ENCODE measurements around the gene NRXN2.

Gene NRXN2

DNA sequence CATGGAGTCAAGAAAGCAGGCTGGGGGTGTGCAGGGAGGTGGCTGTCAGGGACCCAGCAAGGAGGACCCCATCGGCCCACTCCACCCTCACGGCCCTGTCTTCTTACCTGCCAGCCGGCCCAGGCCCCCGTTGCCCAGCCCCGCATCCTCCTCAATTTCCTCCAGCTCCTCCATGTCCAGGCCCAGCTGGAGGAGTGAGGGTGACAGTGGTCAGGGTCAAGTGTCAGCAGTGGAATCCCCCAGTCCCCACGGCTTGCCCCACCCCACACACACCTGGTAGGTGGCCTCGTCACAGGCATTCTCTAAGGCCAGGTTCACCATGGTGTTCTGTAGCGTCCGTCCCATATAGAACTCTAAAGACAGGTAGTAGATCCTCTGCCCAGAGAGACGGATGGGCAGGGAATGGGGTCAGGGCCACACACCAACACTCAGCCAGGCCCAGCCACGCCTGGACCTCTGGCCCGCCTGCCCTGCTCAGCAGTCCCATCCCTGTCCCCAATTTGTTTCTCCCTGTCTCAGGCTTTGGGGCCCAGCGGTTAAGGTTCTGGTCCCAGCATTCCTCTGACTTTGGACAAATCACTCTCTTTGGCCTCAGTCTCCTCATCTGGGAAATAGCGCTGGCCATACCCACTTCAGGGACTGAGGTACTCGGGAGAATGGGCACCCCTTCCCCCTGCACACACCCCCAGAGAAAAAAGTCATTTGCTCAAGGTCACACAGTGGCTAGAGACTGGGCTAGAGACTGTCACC is 35.5 kb upstream of the NRXN2 start:
- DNase-seq: no peak

DNA sequence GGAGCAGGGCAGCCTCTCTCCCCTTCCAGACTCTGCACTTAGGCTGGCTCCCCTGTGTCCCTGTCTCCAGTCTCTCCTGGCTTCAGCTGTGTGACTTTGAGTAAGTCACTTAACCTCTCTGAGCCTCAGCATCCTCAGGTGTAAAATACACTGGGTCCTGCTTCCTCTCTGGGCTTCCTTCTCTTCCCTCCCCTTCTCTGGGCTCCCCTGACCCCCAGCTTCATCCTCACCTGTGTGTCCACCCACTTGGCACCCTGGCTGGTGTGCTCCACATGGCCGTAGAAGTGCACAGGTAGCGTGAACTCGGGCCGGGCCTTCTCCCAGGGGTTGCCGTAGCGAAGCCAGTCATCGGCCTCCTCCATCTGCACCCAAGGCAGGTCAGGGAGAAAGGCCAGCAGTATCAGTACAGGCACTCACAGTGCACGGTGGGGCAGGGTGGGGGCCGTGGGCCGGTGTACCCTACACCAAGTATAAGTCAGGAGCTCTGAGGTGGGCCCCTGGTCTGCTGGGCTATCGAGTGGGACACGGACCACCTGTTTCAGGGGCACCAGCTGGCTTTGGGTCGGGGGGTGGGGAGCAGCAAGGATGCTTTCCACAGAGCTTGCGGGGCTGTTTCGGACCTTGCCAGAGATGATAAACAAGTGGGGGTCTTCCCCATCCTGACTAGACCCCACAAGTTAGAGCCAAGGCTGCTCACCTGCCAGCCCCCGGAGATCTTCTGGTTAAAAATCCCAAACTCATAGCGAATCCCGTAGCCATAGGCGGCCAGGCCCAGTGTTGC is 34.7 kb upstream of the NRXN2 start:
- DNase-seq: no peak

DNA sequence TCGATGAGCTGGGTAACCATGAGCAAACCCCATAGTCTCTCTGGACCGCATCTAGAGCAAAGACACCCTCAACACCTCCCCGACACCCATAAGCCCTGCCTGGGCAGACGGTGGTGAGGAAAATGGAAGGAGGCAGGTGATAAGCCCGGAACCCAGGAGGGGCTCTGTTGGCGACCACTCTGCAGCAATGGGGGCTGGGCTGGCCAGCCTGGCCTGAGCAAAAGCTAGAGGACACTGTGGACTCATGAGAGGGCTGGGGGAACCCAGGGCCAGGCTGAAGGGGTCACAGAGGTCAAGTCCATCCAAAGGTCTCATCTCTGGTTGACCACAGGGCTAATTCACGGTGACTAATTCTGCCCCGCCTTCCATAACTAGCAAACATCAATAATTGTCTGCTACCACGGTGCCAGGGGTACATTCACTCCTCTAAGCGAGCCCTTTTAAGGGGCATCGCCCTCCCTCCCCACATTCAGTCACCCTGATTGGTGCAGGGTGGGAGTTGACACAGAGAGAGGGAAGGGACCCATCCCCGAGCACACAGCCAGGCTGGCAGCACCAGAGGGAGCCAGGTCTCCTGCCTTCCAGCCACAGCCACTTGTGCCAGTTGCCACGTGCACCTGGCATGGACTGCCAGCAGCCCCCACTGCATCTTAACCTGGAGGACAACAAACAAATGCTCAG is 32.8 kb upstream of the NRXN2 start:
- no peak for DNase-seq

DNA sequence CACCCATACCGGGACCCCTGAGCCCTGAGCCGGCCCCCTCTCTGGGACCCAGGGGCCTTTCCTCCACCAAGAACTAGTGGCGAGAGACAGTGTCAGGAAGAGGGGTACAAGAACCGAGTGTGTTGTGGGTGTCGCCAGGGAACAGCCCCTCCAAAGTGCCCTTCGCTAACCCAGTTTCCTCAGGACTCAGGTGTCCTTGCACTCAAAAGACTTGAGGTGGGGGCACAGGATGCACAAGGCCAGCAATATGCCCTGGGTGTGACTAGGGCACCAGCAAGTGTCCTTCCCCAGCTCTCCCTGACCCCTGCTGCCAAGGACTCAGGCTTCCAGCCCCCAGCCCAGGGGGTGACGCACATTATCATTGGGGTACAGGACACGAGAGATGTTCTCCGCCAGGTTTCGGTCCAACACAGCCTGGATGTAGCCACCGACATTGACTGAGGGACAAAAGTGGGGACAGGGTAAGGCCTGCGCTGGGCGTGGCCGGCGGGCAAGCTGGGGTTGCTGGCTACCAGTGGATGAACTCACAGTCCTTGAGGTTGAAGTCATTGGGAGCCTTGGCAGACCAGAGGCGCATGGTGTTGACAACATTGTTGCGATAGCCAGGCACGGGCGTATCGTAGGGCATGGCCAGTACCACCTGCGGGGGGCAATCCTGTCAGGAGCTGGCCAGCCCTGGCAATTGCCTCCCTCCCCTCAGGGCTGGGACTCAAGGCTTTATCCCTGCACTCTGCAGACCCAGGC is 32.1 kb upstream of the NRXN2 start:
- DNase-seq: no peak

DNA sequence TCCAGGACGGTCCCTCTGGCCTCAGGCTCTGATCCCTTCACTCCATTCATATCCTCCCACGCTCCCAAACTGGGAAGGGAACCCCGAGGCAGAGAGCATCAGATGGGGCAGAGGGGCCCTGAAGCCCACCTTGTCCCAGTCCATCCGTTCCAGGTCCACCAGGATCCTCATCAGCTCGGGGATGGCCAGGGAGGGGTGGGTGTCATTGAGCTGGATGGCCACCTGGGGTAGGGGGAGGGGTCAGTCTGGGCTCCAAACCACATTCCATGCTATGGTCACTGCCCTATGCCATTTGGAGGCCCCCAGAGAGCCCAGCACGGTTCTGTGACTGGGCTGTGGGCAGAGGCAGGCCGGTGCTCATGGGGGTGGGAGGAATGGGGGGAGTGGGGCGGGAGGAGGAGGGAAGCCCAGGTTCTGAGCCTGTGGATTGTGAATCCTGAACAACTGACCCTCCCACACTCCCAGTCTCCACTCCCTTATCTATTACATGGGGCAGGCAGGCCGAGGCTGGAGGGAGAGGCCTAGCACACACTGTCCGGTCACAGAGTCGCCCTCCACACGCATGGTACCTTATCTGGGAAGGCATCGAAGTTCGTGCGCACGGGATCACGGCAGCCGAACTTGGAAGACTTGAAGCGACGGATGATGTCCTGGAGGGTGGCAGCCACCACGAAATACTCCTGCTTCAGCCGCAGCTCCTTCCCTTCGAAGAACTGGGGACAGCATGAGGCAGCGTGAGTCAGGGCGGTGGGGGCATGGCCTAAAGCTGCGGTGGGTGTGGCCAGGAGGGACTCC is 31.3 kb upstream of the NRXN2 start:
- DNase-seq: no peak

DNA sequence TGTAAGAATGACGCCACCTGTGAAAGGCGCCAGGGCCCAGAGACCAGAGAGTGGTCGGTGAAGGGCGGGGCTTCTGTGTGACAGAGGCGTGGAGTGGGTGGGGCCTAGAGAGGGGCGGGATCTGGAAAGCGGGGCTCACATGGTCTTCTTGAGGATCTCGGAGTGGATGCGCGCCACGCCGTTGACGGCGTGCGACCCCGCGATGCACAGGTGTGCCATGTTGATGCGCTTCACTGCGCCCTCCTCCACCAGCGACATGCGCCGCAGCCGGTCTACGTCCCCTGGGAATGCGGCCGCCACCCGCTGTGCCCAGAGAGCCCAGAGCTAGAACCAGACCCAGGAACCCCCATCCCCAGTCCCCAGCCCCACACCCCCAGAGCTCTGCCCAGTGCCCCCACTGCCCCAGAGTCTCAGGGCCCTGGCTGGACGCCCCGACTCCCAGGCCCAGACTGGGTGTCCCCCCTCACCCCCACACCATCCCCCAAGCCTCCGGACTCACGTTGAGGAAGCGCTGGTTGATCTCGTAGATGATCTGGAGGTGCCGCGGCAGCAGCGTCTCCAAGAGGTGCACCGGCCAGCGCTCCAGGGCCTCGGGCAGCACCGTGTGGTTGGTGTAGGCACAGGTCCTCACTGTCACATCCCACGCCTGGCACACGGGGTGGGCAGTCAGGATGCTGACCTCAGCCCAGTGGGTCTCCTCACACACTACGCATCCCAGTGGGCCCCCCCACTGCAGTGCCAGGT is 30.6 kb upstream of the NRXN2 start:
- no peak for DNase-seq

DNA sequence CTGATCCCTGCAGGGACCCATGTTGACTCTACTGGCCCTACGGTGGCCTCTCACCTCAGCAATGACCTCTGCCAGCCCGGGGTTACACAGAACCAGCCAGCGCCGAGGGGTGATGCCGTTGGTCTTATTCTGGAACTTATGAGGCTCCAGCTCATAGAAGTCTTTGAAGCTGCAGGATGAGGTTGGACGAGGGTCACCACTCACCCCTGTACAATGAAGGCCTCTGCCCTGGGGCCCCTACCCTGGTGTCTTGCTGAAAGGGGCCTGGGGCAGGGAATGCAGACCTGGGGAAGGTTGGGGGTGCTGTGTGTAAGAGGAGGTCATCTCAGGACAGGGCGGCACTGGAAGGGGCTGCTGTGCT is 30.0 kb upstream of the NRXN2 start:
- DNase-seq: no peak

DNA sequence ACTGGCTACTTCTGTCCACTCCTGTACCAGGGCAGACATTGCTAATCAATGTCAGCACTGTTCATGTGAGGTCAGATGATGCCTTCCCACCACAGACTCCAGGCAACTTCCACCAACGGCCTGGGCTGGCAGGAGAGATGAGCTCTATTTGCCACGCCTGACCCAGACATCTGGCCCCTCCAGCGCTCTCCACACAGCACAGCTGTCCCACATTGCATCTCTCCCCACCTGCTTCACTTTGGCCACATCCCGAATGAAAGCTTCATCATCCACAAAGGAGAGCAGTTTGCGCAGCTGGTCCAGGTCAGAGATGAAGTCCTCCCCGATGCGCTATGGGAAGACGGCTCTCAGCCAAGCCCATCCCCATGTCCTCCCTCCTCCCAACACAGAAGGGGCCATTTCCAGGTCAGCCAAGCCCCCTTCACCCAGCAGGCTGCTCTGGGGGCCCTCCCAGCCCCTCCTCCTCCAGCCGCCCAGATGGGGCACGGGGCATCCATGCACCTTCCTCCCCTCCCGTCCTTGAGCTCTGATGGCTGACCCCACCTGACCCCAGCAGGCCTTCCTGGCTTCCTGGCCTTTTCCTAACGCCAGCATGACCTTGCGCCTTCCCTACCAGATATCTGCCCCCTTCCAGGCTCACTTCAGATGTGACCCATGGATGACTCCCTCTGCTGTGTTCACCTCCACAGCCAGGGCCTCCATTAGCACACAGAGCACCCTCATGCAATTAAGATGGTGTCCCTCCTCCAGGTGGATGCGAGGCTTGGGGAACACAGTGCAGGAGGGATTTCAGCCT is 29.4 kb upstream of the NRXN2 start:
- DNase-seq: no peak

DNA sequence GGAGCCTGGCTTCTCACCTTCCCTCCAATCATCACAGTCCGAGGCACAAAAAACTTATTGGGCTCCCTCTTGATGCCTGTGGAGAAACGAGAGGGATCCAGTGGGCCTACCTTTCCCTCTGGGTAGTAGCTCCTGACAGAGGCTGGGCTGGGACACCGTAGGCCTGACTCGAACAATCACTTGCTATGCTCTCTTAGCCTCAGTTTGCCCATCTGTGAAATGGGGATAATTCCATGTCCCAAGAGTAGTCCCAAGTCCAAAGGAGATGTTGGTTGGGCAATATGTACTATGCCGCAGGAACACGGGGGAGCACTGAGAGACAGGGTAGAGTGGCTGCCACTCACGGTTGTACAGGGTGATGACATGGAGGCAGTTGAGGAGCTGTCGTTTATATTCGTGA is 28.6 kb upstream of the NRXN2 start:
- DNase-seq: no peak

DNA sequence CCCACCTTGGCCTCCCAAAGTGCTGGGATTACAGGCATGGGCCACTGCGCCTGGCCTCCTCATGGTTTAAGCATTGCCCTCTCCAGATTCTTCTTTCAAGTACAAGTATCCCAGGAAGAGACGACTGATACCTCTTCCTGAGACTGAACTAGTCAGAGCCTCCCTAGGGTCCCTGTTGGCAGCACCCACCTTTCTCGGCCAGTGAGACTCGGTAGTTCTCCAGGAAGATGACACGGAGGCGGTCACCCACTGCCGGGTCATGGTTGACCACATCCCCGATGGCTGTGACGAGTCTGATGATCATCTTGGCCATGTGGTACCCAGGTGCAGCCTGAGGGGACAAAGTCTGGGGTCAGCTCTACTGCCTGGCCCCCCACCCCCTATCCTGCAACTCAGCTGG is 28.1 kb upstream of the NRXN2 start:
- no peak for DNase-seq

DNA sequence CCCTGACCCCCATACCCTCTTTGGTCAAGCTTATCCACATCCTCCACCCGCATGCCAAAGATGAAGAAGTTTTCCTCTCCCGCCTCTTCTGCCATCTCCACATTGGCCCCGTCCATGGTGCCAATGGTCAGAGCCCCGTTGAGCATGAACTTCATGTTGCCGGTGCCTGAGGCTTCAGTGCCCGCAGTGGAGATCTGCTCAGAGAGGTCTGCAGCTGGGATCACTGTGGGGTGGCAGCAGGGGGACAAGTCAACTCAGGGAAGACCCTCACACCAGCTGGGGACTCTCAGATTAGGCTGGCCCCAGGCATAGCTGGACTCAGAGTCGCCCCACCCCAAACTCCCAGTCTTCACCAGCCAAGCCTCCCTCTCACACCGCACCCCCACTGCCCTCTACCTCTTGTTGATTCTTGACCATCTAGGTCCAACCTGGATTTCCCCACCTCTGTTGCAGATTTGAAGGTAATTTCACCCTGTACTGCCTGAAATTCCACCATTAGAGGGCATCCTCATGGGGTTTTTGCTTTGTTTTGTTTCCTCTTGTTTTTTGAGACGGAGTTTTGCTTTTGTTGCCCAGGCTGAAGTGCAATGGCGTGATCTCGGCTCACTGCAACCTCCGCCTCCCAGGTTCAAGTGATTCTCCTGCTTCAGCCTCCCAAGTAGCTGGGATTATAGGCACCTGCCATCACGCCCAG is 27.5 kb upstream of the NRXN2 start:
- no peak for DNase-seq

DNA sequence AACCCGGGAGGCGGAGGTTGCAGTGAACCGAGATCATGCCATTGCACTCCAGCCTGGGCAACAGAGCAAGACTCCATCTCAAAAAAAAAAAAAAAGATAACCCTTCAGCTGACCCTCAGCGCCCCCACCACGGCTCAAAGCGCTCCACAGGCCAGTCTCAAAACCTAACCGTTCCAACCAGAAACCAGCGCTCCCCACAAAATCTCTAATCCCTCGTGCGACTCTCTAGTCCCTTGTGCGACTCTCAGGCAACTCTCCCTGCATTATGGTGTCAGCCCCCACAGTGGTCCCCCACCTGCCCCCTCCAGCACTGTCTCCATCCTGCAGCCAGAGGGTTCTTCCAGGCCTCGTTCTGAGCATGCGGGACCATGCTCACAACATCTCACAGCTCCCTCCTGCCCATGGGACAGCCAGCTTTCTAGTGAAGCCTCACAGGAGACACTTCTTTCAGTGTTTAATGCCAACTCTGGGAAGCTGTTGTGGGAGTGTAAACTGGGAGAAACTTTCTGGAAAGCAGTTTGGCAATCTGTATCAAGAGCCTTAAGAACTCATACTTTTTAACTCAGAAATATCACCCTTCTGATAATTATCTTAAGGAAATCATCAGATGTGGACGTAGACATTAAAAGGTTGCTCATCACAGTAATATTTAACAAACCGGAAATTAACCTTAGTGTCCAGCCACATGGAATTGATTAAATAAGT is 25.1 kb upstream of the NRXN2 start:
- no peak for DNase-seq

DNA sequence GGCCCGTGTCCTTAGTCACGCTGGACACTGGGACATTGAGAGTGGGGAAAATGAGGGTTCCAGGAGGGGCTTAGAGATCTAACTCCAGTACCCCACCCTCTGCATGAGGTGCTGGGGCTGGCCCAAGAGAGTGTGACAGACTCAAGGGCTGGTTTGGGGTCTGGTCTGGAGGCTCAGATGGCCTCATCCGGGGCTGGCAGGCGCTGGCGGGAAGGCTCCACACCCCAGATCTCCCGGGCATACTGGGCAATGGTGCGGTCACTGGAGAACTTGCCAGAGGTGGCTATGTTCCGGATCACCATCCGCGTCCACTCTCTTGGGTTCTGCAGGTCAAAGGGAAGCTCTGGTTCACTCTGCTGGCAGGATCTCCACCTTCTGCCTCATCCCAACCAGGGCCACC is 23.5 kb upstream of the NRXN2 start:
- DNase-seq: no peak

DNA sequence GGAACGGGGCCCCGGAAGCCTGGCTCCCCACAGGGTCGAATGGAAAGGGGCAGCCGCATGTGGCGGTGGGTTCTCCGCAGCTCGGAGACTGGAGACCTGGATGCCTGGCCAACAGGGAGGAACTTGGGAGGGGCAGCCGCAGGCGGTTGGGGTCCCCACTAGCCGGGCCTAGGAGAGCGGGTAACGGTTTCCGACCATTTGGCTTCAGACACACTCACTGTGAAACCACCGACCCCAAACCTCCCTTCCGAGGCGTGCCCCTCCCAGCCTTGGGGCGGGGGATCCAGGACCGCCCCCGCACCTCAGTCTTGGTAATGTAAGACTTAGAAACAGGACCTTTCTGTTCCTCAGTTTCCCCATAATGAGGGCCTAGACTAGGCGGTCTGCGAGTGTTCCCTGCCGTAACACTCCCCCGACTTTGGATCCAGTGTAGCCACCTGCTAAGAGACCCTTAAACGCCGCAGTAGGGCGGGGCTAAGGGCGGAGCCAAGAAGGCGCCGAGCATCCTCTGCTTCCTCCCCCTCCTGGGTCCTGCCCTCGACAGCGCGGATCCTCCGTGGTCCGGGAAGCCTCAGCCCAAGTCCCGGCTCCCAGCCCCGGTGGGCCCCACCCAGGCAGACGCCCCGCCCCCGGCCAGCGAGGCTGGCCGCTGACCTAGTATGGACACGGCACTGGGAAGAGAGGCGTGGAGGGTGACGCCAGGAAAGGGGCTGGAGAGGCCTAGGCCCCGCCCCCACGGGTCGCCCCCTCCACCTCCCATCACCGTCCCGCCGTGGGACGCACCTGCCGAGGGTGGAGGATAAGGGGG is 22.7 kb upstream of the NRXN2 start:
- DNase-seq: no peak

DNA sequence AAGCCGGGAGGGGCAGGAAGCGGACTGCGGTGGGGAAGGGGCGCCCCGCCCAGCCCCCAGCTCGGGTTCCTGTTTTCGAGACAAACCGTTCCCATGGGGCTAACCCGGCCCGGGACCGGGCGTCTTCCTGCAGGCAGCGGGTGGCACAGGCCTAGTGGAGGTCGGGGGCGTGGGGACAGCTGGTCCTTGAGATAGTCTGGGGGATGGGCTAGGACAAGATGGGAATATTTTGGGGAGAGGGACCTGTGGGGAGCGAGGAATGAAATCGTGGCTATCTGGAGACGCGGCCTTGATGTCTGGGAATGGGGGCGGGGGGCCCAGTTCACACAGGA is 22.2 kb upstream of the NRXN2 start:
- DNase-seq: no peak

DNA sequence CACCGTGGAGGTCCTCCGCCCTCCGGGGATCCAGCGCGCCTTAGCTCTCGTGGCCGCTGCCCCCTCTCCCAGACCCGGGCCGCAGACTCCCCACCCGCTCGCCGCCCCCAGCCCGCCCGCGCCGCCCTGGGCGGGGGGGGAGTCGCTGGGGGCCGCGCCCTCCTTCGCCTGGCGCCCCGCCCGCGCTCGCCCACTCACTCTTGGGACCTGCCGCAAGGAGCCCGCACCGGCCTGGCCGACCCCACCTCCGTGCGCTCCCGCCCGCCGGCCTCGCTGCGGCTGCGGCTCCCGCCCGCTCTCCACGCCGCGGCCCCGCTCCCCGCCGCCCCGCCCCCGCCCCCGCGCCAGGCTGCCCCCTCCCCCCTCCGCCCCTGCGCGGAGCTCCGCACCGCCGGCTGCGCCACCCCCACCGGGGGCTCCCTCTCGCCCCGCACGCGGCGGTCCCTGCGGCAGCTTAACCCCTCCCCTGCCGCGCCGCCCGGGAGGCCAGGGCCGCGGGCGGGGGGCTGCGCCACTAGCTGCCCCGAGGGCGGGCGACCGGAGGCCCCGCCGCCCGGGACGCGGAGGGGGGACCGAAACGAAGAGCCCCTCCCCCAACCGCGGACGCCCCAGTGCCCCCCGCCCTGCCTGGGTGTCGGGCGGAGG is 21.7 kb upstream of the NRXN2 start:
- DNase-seq: no peak

DNA sequence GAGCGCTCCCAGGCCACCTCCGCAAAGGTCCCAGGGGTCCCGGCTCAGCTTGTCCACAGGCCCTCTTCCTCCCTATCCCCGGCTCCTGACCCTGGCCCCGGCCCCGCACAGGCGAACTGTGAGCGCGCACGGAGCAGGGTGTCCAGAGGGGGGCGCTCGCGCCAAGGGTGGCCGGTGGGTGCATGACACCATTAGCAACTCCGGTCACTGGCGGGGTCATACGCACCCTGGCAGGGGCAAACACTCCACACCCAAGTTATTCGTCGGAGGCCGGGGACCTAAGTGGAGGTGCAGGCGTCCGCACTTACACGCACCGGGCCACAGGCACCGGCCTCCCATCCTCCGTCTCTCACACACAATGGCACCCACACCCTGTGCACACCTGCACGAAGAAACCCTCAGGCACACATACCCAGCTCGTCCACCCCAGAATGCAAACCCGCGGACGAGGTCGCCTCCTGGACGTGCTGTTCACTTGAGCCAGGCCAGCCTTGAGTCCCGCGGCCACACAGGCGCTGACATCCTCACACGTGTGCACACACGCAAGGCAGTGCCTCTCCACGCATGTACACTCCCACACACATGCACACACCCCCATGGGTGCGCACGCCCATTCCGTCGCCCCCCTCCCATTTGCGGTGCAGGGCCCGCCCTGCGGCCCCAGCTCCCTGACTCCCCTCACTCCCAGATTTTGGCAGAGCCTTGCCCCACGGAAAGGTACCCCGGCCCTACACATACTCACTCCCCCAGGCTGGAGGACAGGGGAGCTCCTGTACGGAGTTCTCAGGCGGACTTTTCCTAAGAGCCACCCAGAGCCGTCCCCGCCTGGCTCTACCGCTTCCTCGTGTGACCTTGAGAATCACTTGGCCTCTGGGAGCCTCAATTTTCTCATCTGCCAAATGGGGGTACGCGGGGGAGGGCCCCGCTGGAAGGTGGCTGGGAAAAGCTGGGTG is 20.9 kb upstream of the NRXN2 start, which contains the start of gene RASGRP2:
Gene RASGRP2, minus strand, starts transcription at position 552 of the 953 bp plus-strand sequence. CDS start 1,276 bp downstream, outside the sequence.
- DNase-seq: no peak
